GM19463 (cell line): ENCODE measurements around the gene MYH11.
"Not testable (repeated sequence)": the region's sequence is repeated elsewhere in the genome, so short reads cannot be mapped to it uniquely, and the experiment has no call there.

ENCODE experiments used
- ATAC-seq: cut with Tn5 transposase; IDR thresholded peaks from one replicate; pipeline ENCODE4 v1.9.1; 2021; ENCODE audit warnings: mild to moderate bottlenecking, moderate library complexity; ENCODE audit not compliant: unreplicated experiment

Gene MYH11

DNA sequence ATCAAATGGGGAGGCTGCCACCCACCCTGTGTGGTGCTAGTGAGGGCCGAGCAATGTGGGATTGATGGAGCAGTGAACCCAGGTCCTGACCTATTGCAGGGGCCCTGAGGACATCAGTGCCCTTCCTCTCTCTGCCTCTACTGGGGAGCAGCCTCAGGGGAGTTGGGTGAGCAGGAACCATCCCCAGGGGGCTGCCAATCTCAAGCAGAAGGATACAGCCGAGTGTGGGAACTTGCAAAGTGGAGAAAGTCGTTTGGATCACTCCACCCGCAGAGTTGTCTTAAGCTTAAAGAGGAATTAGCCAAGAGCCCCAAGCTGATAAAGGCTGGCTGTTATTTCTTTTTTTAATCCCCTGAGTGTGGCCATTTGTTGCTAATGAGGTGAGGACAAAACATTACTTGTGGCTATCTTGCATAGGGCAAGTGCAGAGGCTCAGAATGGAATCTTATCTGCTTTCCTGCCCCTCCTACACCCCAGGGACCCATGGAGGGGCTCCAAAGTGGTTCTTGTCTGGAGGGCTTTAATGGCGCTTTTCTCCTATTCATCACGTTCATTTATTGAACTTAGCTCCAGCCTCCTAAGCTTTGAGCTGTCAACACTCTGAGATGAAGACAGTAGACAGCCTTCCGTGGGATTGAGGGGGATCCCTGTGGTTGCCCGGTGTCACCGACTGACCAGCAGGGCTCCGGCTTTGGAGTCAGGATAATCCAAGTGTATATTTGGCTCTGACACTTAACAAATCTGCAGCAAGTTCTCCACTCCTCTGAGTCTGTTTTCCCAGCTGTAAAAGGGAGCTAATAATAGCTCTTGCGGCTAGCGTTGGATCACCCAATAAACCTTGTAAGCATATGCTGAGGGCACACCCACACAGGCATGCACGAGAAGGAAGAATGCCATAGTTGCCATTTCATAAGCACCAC lies 45.1 kb downstream of the MYH11 start:
- ATAC-seq: no peak

DNA sequence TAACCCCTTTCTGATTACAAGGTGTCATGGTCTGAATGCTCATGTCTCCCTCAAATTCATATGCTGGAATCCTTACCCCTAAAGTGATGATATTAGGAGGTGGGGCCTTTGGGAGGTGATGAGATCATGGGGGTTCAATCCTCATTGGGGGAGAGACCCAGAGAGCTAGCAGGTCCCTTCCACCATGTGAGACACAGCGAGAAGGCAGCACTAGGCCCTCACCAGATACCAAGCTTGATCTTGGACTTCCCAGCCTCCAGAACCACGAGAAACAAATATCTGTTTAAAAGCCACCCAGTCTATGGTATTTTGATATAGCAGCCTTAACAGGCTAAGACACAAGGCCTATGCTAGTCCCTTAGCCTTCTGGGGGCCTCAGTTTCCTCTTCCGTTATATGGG lies 45.9 kb downstream of the MYH11 start:
- ATAC-seq: no peak

GRCh38 chr16:15810411-15810810 lies 46.4 kb downstream of the MYH11 start:
- no peak for ATAC-seq

DNA sequence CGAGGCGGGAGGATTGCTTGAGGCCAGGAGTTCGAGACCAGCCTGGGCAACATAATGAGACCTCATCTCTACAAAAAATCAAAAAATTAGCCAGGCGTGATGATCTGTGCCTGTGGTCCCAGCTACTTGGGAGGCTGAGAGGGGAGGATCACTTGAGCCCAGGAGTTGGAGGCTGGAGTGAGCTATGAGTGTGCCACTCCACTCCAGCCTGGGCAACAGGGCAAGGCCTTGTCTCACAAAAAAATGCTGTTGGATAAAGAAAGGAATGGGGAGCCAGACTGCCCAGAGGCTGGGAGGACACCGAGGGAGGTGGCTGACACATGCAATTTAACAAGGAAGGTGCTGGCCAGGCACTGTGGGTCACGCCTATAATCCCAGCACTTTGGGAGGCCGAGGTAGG lies 47.5 kb downstream of the MYH11 start:
- ATAC-seq: not testable (repeated sequence)

GRCh38 chr16:15808071-15808470 lies 48.8 kb downstream of the MYH11 start:
- ATAC-seq: no peak

DNA sequence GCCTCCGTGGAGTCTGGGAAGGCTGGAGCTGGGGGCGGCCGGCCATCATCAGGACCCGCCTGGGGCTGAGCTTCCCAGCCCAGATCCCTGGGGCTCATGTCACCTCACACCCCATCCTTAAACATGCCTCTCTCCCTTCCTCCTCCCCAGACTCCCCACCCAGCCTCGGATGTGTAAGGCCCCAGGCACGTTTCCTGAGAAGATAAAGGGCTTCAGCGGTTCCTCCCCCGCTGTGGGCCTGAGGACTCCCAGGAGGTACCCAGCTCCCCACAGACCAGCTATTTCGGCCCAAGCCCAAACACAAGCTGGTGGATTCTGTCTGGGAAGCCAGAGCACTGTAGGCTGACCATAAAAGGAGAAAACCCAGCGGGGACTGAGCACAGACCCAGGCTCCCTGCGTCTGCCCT lies 49.2 kb downstream of the MYH11 start:
- ATAC-seq: no peak

GRCh38 chr16:15803618-15804017 lies 53.2 kb downstream of the MYH11 start:
- no peak for ATAC-seq

- no peak for ATAC-seq
Measured at GRCh38 chr16:15799851-15800495, 56.9 kb downstream of the MYH11 start.

DNA sequence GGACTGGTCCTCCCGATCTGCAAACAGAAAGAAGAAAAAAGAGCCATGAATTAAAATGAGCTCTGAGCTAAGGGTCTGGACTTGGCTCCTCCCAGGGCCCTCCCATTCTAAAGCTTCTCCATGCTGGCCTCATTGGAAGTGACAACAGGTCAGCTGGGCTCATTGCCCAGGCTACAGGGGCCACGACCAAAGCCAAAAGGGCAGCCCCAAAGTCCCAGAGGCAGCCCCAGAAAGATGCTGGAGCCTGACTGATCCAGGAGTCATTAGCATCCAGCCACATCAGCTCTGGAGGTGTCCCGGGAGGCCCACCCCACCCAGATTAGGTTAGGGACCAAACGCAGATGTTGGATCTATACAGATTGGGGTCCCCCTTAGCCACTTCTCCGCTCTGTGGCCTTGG lies 58.2 kb downstream of the MYH11 start:
- ATAC-seq: no peak

DNA sequence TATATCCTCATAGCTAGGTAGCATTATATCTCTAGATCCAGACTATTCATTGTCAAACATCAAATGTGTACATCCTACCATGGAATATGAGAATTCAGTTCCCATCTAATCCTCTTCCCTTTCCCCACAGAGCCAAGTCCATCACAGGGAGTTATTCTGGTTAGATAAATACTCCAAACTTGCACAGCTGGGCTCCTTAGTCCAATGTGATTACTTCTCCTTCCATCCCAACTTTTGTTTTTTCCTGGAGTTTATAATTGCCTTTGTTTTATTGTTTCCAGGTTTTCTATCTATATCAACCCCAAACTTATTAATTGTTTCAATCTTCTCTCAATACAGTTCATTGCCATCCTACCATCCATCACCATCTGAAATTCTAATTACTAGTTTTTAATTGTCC lies 59.9 kb downstream of the MYH11 start:
- ATAC-seq: no peak

GRCh38 chr16:15795615-15796014 lies 61.2 kb downstream of the MYH11 start:
- no peak for ATAC-seq

- no peak for ATAC-seq
Measured at GRCh38 chr16:15792563-15792971, 64.3 kb downstream of the MYH11 start.

DNA sequence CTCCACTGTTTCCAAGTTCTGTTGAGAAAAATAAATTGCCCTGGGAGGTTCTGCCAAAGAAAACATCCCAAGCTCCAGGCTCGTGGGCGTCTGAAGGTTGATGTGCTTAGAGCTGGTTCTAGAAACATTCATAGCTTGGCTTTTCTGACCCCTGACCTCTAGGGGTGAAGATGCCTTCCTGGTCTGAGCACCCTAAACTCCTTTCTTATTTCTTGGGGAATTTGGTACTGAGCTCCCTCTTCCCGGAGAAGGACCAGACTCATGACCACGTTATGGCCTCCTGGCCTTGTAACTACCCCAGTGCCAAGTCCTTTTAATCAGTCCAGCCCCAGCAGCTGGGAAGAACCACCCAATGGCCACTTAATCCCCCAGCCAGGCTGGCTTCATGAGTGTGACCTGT lies 66.4 kb downstream of the MYH11 start:
- ATAC-seq: no peak

DNA sequence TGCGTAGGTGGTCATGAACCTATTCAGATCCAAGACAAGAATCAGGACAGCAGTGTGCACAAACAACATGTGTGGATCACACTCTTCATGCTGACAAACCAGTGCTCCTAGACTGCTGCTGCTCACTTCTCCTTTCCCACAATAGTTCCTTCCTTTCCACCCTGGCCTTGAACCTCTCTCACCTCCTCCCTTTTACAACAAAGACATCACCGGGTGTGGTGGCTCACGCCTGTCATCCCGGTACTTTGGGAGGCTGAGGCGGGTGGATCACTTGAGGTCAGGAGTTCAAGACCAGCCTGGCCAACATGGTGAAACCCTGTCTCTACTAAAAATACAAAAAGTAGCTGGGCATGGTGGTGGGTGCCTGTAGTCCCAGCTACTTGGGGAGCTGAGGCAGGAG lies 67.0 kb downstream of the MYH11 start:
- not testable (repeated sequence) for ATAC-seq

DNA sequence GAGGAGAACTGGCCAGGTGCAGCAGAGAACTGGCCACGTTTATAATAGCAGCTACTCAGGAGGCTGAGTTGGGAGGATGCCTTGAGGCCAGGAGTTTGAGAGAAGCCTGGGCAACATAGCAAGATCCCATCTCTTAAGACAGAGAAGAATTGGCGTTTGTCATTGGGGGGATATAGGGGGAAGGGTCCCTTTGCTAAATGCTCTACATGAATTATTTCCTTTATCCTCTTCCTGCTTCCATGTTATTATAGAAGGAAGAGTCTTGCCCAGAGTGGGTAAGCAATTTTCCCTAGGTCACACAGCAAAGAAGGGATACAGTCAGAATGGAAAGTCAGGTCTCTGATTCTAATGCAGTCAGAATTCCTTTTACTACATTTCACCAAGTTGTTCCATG lies 68.0 kb downstream of the MYH11 start:
- no peak for ATAC-seq

GRCh38 chr16:15786501-15786900 lies 70.3 kb downstream of the MYH11 start:
- ATAC-seq: no peak

DNA sequence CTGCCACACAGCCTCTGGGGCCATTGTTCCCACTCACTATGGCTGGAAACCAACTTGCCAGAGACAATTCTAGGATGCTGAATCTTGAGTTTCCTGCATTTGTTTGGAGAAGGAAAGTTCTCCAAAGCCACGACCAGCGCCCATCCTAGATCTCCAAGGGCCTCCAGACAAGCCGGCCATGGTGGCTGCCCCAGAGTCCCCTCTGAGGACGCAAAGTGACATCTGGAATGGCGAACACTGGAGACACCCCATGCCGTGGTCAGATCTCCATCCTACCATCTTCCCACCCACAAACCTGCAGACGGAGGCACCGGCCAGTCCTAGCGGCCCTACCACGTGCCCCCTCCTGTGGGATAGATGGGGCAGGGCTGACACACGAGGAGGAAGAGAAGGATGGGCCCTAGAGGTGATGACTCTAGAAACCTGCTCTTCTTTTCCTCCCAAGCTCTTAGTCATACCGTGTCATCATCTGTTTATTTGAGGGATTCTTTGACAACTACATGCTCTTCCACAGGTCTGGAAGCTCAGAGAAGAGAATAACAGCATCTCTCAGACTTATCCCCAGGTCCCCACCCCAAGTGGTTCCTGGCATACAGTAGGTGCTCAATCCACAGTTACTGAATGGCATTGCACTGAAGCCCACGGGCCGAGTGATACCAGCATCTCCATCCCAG lies 71.3 kb downstream of the MYH11 start:
- ATAC-seq: no peak

GRCh38 chr16:15783985-15784384 lies 72.8 kb downstream of the MYH11 start:
- ATAC-seq: no peak

DNA sequence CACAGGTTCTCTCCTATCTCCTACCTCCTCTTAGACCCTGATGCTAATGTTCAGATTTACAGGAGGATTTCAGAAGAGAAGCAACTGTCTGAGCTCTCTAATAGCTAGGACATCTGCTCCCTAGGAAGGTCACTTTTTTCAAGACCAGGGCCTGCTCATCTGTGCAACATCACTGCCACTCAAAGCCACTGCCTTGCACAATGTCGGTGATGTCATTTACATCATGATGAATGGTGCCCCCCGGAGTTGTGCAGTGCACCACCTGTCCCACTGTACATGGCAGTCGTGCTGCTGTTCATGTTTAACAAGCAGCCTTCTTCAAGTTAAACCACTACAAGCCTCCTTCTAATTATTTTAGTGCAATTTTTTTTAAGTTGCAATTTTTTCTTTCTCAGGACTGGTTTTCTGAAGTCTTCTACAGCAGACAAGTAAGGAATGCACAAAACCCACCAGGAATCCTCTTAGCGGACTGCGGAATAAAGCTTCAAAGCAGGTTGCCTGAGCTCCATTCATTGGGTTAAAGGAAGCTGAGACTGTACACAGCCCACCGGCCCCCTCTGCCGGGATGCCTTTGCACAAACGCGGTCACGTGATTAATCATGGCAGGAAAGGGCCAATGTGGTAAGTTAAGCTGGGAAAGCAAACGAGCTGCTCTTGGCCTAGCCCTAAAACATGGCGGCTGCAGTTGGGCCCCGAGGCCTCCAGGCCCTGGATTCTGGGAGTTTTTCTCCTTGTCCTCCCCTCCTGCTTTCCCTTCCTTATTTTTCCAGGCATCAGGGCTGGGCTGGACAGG lies 74.1 kb downstream of the MYH11 start:
- no peak for ATAC-seq

GRCh38 chr16:15781650-15782049 lies 75.2 kb downstream of the MYH11 start:
- no peak for ATAC-seq

GRCh38 chr16:15780805-15781204 lies 76.0 kb downstream of the MYH11 start:
- no peak for ATAC-seq
